Trophoblast cell (in vitro differentiated cells and primary cell): ENCODE data around the gene ZNF808.
"Not testable (repeated sequence)": the region's sequence is repeated elsewhere in the genome, so short reads cannot be mapped to it uniquely, and the experiment has no call there.

Experiments
- DNase-seq, 2 donors: peaks; one replicate each; pipeline ENCODE4 v3.0.0-alpha.2; 2016
- H2AFZ ChIP-seq: 2 replicates; pipeline ENCODE4 v1.6.1; 2013; ENCODE audit warnings: low read length, moderate library complexity, mild to moderate bottlenecking; ENCODE audit not compliant: insufficient read depth, poor library complexity
- H2AK5ac ChIP-seq: 2 replicates; pipeline ENCODE4 v1.6.1; 2013; ENCODE audit warnings: mild to moderate bottlenecking, low read length
- H2BK120ac ChIP-seq: 2 replicates; pipeline ENCODE4 v1.6.1; 2013; ENCODE audit warnings: low read length, mild to moderate bottlenecking, moderate library complexity; ENCODE audit not compliant: insufficient read depth, poor library complexity
- H2BK12ac ChIP-seq: 2 replicates; pipeline ENCODE4 v1.6.1; 2013; ENCODE audit warnings: mild to moderate bottlenecking, low read length, moderate library complexity
- H2BK5ac ChIP-seq: 2 replicates; pipeline ENCODE4 v1.6.1; 2013; ENCODE audit warnings: low read length, low read depth, moderate library complexity, mild to moderate bottlenecking; ENCODE audit not compliant: poor library complexity
- H3K14ac ChIP-seq: 2 replicates; pipeline ENCODE4 v1.6.1; 2013; ENCODE audit warnings: mild to moderate bottlenecking, low read length
- H3K18ac ChIP-seq: 2 replicates; pipeline ENCODE4 v1.6.1; 2013; ENCODE audit warnings: mild to moderate bottlenecking, low read length
- H3K23ac ChIP-seq: 2 replicates; pipeline ENCODE4 v1.6.1; 2013; ENCODE audit warnings: low read length
- H3K27ac ChIP-seq: 2 replicates; pipeline ENCODE4 v1.5.1; 2013; ENCODE audit warnings: low read depth, mild to moderate bottlenecking, inconsistent platforms, low read length, moderate library complexity
- H3K27me3 ChIP-seq: 2 replicates; pipeline ENCODE4 v1.6.1; 2013; ENCODE audit warnings: inconsistent platforms, mild to moderate bottlenecking, low read length, moderate library complexity; ENCODE audit not compliant: insufficient read depth
- H3K36me3 ChIP-seq, 2 experiments: 1 replicate in 1 of 2; 2 replicates in 1 of 2; pipeline ENCODE4 v1.6.1; 2013; ENCODE audit warnings: low read length in 2 of 2, mild to moderate bottlenecking in 2 of 2, moderate library complexity in 1 of 2; ENCODE audit not compliant: insufficient read depth in 2 of 2, control insufficient read depth in 1 of 2
- H3K4ac ChIP-seq: 2 replicates; pipeline ENCODE4 v1.6.1; 2013; ENCODE audit warnings: low read depth, mild to moderate bottlenecking, low read length, moderate library complexity
- H3K4me1 ChIP-seq, 2 experiments: 1 replicate in 1 of 2; 2 replicates in 1 of 2; pipeline ENCODE4 v1.6.1; 2013; ENCODE audit warnings: low read length in 2 of 2, mild to moderate bottlenecking in 2 of 2, moderate library complexity in 1 of 2; ENCODE audit not compliant: insufficient read depth in 2 of 2, control insufficient read depth in 1 of 2
- H3K4me2 ChIP-seq: 2 replicates; pipeline ENCODE4 v1.6.1; 2013; ENCODE audit warnings: inconsistent platforms, mild to moderate bottlenecking, low read length, moderate library complexity
- H3K4me3 ChIP-seq: 2 replicates; pipeline ENCODE4 v1.5.1; 2013; ENCODE audit warnings: mild to moderate bottlenecking, low read depth, low read length, inconsistent platforms
- H3K79me1 ChIP-seq: one replicate; pipeline ENCODE4 v1.6.1; 2013; ENCODE audit warnings: low read length
- H3K79me2 ChIP-seq: 2 replicates; pipeline ENCODE4 v1.6.1; 2013; ENCODE audit warnings: low read length, mild to moderate bottlenecking; ENCODE audit not compliant: control insufficient read depth, insufficient read depth, poor library complexity
- H3K9ac ChIP-seq: 2 replicates; pipeline ENCODE4 v1.6.1; 2013; ENCODE audit warnings: mild to moderate bottlenecking, low read length
- H3K9me3 ChIP-seq: 2 replicates; pipeline ENCODE4 v1.6.1; 2013; ENCODE audit warnings: low read depth, mild to moderate bottlenecking, control low read depth, inconsistent platforms, low read length; ENCODE audit not compliant: insufficient read depth
- H4K12ac ChIP-seq: 2 replicates; pipeline ENCODE4 v1.6.1; 2013; ENCODE audit warnings: low read depth, mild to moderate bottlenecking, low read length, moderate library complexity
- H4K8ac ChIP-seq: 2 replicates; pipeline ENCODE4 v1.6.1; 2013; ENCODE audit warnings: low read depth, mild to moderate bottlenecking, low read length, moderate library complexity
- H4K91ac ChIP-seq: one replicate; pipeline ENCODE4 v1.6.1; 2013; ENCODE audit warnings: low read depth, mild to moderate bottlenecking, low read length, moderate library complexity
- WGBS: extraction: QIAGEN DNeasy Blood & Tissue Kit; methylation state at CpG from one replicate; pipeline ENCODE4 v1.1.7; 2013; ENCODE audit warnings: missing lambda C conversion rate; ENCODE audit not compliant: insufficient read length, insufficient coverage; ENCODE audit errors: extremely low coverage; 5-methylcytosine and 5-hydroxymethylcytosine counted together

ZNF808 gene

DNA sequence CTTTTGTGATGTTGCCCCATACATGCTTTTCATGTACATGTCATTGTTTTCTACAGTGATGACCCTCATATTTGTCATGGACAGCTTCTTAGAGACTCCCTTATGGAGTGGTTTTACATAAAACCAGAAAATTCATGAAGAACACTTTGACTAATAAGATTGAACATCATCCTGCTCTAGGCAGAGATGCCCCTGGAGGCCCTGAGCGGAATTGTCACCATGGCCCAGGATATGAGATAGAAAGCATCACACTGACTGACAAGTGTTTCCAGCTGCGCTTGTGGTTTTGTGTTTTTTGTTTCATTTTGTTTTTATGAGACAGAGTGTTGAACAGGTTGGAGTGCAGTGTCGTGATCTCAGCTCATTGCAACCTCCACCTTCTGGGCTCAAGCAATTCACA, 64.8 kb downstream of the ZNF808 start:
- Histone ChIP-seq H3K27ac (no peak overlapping the region), H2AFZ (no peak overlapping the region), H3K23ac (no peak overlapping the region), H3K4me3 (no peak overlapping the region), H3K9ac (no peak overlapping the region), H3K14ac (no peak overlapping the region), H4K91ac (no peak overlapping the region), H2BK5ac (no peak overlapping the region), H3K79me2 (no peaks in the 10 kb centered on the region), H2AK5ac (no peak overlapping the region), H3K9me3 (no peaks in the 10 kb centered on the region), H3K4ac (no peak overlapping the region), H3K4me1 (no peaks in the 10 kb centered on the region), H3K4me2 (no peak overlapping the region), H3K18ac (no peak overlapping the region), H3K79me1 (no peaks in the 10 kb centered on the region), H4K12ac (no peak overlapping the region), H3K27me3 (no peaks in the 10 kb centered on the region), H2BK12ac (no peak overlapping the region), H2BK120ac (no peak overlapping the region), H4K8ac (no peak overlapping the region), H3K36me3 (peaks cover 10 to 27% of the 10 kb centered on the region in 2 experiments)
- no CpG with 5 or more reads among the region's 3 CpGs for WGBS
- no peak for DNase-seq

DNA sequence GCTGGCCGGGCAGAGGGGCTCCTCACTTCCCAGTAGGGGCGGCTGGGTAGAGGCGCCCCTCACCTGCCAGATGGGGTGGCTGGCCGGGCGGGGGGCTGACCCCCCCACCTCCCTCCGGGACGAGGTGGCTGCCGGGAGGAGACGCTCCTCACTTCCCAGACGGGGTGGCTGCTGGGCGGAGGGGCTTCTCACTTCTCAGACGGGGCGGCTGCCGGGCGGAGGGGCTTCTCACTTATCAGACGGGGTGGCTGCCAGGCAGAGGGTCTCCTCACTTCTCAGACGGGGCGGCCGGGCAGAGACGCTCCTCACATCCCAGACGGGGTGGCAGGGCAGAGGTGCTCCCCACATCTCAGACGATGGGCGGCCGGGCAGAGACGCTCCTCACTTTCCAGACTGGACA, 66.0 kb downstream of the ZNF808 start:
- H3K36me3 ChIP-seq: peaks cover 16 to 27% of the 10 kb centered on the region in 2 experiments
- not testable (repeated sequence) for H3K9me3 ChIP-seq, H3K4me1 ChIP-seq, H3K4me3 ChIP-seq, H3K79me2 ChIP-seq, H2BK5ac ChIP-seq, H3K27me3 ChIP-seq, H4K91ac ChIP-seq, H3K14ac ChIP-seq, H2BK120ac ChIP-seq, H2BK12ac ChIP-seq, H3K79me1 ChIP-seq, H3K4me2 ChIP-seq, H3K4ac ChIP-seq, H3K27ac ChIP-seq, H3K18ac ChIP-seq, DNase-seq, H2AFZ ChIP-seq, H4K8ac ChIP-seq, H3K23ac ChIP-seq, H2AK5ac ChIP-seq, H3K9ac ChIP-seq, H4K12ac ChIP-seq
- no CpG with 5 or more reads among the region's 25 CpGs for WGBS

DNA sequence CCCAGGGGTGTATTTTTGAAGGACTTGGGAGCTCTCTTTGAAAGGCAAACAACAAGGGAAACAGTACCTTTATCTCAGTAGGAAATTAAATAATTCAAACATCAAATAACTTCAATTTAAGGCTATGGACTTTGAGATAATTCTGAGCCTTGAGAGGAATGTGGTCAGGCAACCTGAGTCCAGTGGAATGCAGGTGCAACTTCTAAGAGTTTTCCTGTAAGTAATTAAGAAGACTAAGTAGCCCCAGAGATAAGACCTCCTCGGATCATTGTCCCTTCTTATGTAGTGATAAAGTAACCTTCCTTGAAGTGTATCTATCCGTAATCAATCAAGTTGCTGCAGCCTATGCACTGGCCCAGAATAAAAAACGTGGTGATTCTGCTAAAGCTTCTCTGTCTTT, 71.8 kb downstream of the ZNF808 start:
- H3K4me2 ChIP-seq: peak overlapping the region; percentile 48
- H3K18ac ChIP-seq: no peak overlapping the region
- H3K4me3 ChIP-seq: no peak overlapping the region
- no peak overlapping the region for H2AFZ ChIP-seq
- peaks cover 6% of the 10 kb centered on the region for H3K79me2 ChIP-seq
- H2AK5ac ChIP-seq: no peak overlapping the region
- no peak overlapping the region for H4K8ac ChIP-seq
- H3K9ac ChIP-seq: no peak overlapping the region
- H3K9me3 ChIP-seq: peaks cover 2% of the 10 kb centered on the region
- H2BK120ac ChIP-seq: no peak overlapping the region
- peaks cover 8% of the 10 kb centered on the region for H3K79me1 ChIP-seq
- H3K14ac ChIP-seq: no peak overlapping the region
- H3K36me3 ChIP-seq: peaks cover 8 to 10% of the 10 kb centered on the region in 2 experiments
- no peak overlapping the region for H2BK5ac ChIP-seq
- no peak overlapping the region for H4K12ac ChIP-seq
- H3K27me3 ChIP-seq: no peaks in the 10 kb centered on the region
- DNase-seq: peak; percentile 45 to 72
- no CpG with 5 or more reads among the region's 3 CpGs for WGBS
- peaks cover 7 to 17% of the 10 kb centered on the region in 2 experiments for H3K4me1 ChIP-seq
- H3K4ac ChIP-seq: no peak overlapping the region
- no peak overlapping the region for H2BK12ac ChIP-seq
- H3K23ac ChIP-seq: no peak overlapping the region
- no peak overlapping the region for H3K27ac ChIP-seq
- H4K91ac ChIP-seq: no peak overlapping the region

DNA sequence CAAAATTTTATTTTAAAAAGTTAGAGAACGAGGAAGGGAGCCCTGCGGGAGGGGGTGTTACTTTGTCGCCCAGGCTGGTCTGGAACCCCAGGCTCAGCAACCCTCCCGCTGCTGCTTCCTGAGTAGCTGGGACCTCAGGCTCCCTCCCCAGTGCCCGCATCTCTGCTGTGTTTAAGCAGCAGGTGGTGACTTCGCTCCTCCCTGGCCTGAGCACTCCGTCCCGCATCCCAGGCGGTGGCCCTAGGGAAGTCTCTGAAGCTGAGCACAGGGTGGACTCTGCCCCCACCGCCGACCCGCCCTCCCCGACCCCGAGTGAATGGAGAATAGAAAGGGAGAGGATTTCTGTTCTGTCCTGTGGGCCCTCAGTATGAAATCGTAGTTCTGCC, 73.2 kb downstream of the ZNF808 start:
- Histone ChIP-seq H3K23ac (no peak overlapping the region), H3K9ac (no peak overlapping the region), H3K4ac (no peak overlapping the region), H2BK5ac (no peak overlapping the region), H3K79me1 (peaks cover 8% of the 10 kb centered on the region), H3K4me2 (peak overlapping the region; percentile 66), H4K91ac (peak overlapping the region; percentile 10), H3K9me3 (peaks cover 2% of the 10 kb centered on the region), H2AK5ac (no peak overlapping the region), H3K14ac (no peak overlapping the region), H2BK120ac (no peak overlapping the region), H4K8ac (peak overlapping the region; percentile 6), H3K4me1 (peaks cover 10 to 17% of the 10 kb centered on the region in 2 experiments), H3K27ac (peak overlapping the region; percentile 61), H4K12ac (no peak overlapping the region), H2BK12ac (peak overlapping the region; percentile 37), H3K4me3 (peak overlapping the region; percentile 37), H2AFZ (no peak overlapping the region), H3K27me3 (no peaks in the 10 kb centered on the region), H3K18ac (no peak overlapping the region), H3K36me3 (peaks cover 9 to 10% of the 10 kb centered on the region in 2 experiments), H3K79me2 (peaks cover 6% of the 10 kb centered on the region)
- peak; percentile 86 to 91 for DNase-seq
- no CpG with 5 or more reads among the region's 15 CpGs for WGBS
